ENCODE data around the gene FOXP3. TPM values are rescaled to one million over a fixed set of nuclear protein-coding genes. Genes with fewer than 3 reads are reported as not detected.

Gene FOXP3
- total and polyA plus RNA-seq, 2 experiments from 2014 or later = 0.11 to 0.28 TPM

- H3K4me3 ChIP-seq = no peak overlapping the region
- H3K4me2 ChIP-seq = no peak overlapping the region
- no peak for DNase-seq (ENCODE audit: low spot score)
- no peaks in the 10 kb centered on the region for H3K36me3 ChIP-seq (ENCODE audit: insufficient read depth)
- no peak overlapping the region for H2AFZ ChIP-seq
- no peaks in the 10 kb centered on the region for H3K9me2 ChIP-seq (ENCODE audit: insufficient read depth)
- no peak for ATAC-seq
- H3K4me3 Mint-ChIP-seq = no peak overlapping the region
- H3K4me1 Mint-ChIP-seq = no peaks in the 10 kb centered on the region; the same call in 2 of the 3 replicates
- no peak overlapping the region for H3K27ac ChIP-seq (ENCODE audit: low read depth)
- no peaks in the 10 kb centered on the region for H3K27me3 ChIP-seq (ENCODE audit: insufficient read depth)
- no peaks in the 10 kb centered on the region for H3K9me3 Mint-ChIP-seq
- H3K4me1 ChIP-seq (ENCODE audit: insufficient read depth) = no peaks in the 10 kb centered on the region
- no peaks in the 10 kb centered on the region for H3K79me2 ChIP-seq (replicated peaks; ENCODE audit: insufficient read depth)
- H3K36me3 Mint-ChIP-seq (ENCODE audit: low read depth) = no peaks in the 10 kb centered on the region
- no peaks in the 10 kb centered on the region for H4K20me1 ChIP-seq (replicated peaks; ENCODE audit: insufficient read depth)
- H3K27ac Mint-ChIP-seq = no peak overlapping the region
- TF ChIP-seq ZNF114 (CRISPR knock-in tag; IDR thresholded peaks at IDR 0.05) (no peak), EZH2phosphoT487 (IDR thresholded peaks at IDR 0.05; ENCODE audit: unreplicated experiment) (no peak), NANOG (IDR thresholded peaks at IDR 0.05; ENCODE audit: borderline replicate concordance) (no peak), ZNF462 (CRISPR knock-in tag; IDR thresholded peaks at IDR 0.05) (no peak), STAT1 (IDR thresholded peaks at IDR 0.05; ENCODE audit: unreplicated experiment) (no peak), REST (IDR thresholded peaks at IDR 0.05; ENCODE audit: unreplicated experiment) (no peak), CREB1 (CRISPR knock-in tag; IDR thresholded peaks at IDR 0.05; ENCODE audit: low read depth) (no peak)
- TF ChIP-seq, protein P1, sequence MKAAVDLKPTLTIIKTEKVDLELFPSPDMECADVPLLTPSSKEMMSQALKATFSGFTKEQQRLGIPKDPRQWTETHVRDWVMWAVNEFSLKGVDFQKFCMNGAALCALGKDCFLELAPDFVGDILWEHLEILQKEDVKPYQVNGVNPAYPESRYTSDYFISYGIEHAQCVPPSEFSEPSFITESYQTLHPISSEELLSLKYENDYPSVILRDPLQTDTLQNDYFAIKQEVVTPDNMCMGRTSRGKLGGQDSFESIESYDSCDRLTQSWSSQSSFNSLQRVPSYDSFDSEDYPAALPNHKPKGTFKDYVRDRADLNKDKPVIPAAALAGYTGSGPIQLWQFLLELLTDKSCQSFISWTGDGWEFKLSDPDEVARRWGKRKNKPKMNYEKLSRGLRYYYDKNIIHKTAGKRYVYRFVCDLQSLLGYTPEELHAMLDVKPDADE (IDR thresholded peaks at IDR 0.05) = no peak
- no peaks in the 10 kb centered on the region for H3F3A ChIP-seq (replicated peaks; ENCODE audit: low read depth)
- peaks cover 2% of the 10 kb centered on the region for H3K27me3 Mint-ChIP-seq (ENCODE audit: insufficient read depth, low read depth, poor library complexity)
Observed at GRCh38 chrX:49214996-49215526, 49.4 kb downstream of the FOXP3 start.
